Measurements from ENCODE around the gene KCNK16.

DNA sequence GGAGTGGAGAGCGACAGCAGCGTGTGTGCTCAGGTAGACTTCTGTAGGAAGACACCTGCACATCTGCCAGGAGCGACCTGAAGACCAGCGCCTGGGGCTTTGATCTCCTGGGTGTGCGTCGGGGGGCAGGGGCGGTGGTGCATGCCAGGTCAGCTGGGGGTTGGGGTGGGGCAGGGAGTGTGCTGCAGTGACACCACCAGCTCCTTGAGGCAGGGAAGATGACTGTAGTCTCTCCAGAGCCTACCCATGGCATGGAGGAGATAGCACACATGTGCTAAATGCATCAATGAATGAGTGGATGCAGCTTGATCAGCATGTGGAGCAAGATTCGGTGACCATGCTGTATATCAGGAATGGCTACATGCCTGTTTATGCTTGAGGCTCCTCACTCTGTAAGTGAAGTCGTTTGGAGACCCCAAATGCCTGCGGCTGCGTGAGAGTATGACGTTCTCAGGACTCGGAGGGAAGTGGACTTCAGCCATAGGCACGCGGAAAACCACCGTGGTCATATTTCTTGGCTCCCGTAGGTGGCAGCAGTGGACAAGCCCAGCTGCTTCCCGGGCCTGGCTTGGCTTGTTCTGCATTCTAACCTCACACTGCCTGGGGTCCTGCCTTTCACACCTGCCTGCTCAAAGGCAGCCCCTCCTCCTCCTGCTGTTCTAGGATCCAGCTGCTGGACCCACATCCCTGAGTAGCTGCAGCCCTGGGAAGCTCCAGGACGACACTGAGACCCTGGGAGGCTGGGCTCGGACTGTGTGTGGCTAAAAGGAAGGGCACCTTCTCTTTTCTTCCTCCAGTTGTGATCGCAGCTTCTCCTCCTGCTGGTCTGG, 39.4 kb upstream of the KCNK16 start:
- TF ChIP-seq, protein P1, sequence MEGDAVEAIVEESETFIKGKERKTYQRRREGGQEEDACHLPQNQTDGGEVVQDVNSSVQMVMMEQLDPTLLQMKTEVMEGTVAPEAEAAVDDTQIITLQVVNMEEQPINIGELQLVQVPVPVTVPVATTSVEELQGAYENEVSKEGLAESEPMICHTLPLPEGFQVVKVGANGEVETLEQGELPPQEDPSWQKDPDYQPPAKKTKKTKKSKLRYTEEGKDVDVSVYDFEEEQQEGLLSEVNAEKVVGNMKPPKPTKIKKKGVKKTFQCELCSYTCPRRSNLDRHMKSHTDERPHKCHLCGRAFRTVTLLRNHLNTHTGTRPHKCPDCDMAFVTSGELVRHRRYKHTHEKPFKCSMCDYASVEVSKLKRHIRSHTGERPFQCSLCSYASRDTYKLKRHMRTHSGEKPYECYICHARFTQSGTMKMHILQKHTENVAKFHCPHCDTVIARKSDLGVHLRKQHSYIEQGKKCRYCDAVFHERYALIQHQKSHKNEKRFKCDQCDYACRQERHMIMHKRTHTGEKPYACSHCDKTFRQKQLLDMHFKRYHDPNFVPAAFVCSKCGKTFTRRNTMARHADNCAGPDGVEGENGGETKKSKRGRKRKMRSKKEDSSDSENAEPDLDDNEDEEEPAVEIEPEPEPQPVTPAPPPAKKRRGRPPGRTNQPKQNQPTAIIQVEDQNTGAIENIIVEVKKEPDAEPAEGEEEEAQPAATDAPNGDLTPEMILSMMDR (IDR thresholded peaks at IDR 0.05; ENCODE audit: insufficient read depth, low read depth, low read length), result peak; percentile 67
- no peak for TF ChIP-seq EZH2 (IDR thresholded peaks at IDR 0.05; ENCODE audit: insufficient read depth, low read length)

All from astrocyte (in vitro differentiated cells and primary cell).